Activated naive CD8-positive, alpha-beta T cell treated with anti-CD3 and anti-CD28 coated beads, Interleukin-2, amount 50 U/mL, for 16 hours (primary cell): ENCODE data around the gene CLDN22.

Source experiments
- DNase-seq: peaks from one replicate; pipeline ENCODE4 v3.0.0-alpha.2; 2020; ENCODE audit warnings: low read depth, low spot score

The CLDN22 gene

DNA sequence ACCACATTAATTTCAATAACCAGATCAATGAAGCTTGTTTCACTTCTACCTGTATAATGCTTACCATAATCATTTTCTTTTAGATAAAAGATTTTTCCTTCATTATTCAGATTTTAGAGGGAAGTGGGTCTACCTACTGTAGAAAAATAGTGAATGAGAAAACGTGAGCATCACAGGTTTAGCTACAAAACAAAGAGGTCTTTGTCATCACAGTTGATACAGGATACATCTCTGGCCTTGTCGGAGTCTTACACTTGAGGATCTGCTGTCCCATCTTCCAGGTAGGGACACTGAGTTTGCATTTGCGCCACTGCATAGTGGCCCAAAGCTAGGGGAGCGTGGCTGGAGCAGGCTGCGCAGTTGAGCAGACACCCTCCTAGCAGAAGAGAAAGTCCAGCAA, 1.4 kb upstream of the CLDN22 start:
- no peak for DNase-seq

DNA sequence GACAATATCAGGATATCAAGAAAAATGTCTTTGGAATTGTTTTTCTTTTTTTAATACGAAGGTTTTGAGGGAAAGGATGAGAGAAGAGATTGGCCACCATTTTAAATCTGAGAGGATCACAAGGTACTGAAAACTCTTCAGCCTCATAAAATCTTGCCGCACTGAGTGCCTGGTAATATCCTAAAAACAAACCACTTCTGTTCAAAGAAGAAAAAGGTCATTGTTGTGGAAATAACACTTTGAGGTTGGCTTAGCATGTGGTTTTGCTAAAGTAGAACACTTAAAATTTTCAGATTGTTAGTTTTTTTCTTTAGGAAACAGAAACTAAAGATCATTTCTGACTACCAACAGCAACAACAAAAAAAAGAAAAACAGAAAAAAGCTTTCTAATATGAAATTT, 1.0 kb upstream of the CLDN22 start:
- no peak for DNase-seq

DNA sequence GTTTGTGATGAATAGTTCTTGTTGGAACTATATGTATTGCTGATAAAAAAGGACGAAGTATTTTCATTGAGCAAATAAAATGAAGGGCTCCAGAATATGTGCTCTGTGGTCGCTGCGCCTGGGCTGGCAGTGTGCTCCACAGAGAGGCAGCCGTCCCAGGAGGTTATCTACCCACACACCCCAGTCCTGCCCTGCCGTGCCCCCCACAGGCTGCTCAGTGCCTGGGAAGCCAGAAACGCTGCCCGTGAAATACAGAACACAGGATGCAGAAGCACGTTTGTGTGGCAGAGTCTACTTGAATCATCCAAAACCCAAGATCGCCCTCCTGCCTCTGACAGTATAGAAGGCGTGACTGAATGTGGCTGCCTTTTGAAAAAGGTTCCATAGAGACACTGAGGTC, 1.4 kb downstream of the CLDN22 start:
- no peak for DNase-seq

DNA sequence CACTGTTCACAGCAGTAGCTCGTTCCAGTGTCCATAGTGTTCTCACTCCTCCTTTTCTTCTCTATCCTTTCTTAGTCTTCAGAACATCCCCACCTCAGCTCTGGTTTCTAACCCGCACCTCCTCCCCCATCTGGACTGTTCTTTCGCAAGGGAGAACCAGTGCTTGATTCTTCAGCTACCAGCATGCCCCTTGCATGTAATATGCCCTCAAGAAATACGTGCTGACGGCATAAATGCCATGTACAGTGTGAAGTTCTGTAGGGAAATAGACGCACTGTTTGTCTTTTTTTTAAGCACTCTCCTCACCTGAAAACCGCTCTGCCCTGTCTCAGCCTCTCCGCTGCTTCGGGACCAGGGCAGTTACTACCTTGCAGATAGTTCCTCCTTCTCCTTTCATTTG, 5.3 kb downstream of the CLDN22 start:
- no peak for DNase-seq

- DNase-seq, result no peak
These were observed 5.7 kb downstream of the CLDN22 start for GRCh38 chr4:183314336-183314735.

- no peak for DNase-seq
These were observed 7.2 kb downstream of the CLDN22 start for GRCh38 chr4:183312841-183313240.

DNA sequence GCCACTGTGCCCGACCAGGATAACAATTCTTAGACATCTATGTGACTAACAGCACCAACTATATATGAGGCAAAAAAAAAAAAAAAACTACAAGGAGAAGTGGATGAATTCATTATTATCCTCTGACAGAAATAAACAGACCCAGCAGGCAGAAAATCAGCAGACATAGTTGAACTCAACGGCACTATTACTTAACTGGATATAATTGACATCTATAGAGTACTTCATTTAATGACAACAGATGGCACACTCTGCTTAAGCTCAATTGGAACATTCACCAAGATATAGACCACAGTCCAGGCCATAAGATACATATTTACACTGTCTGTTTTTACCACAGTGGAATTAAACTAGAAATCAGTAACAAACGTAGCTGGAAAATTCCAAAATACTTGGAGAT, 13.3 kb downstream of the CLDN22 start:
- no peak for DNase-seq

GRCh38 chr4:183304538-183304937, 15.5 kb downstream of the CLDN22 start:
- DNase-seq, result no peak

GRCh38 chr4:183304067-183304466, 16.0 kb downstream of the CLDN22 start:
- DNase-seq, result no peak

GRCh38 chr4:183303301-183303700, 16.8 kb downstream of the CLDN22 start:
- no peak for DNase-seq

GRCh38 chr4:183300655-183301054, 19.4 kb downstream of the CLDN22 start:
- no peak for DNase-seq

DNA sequence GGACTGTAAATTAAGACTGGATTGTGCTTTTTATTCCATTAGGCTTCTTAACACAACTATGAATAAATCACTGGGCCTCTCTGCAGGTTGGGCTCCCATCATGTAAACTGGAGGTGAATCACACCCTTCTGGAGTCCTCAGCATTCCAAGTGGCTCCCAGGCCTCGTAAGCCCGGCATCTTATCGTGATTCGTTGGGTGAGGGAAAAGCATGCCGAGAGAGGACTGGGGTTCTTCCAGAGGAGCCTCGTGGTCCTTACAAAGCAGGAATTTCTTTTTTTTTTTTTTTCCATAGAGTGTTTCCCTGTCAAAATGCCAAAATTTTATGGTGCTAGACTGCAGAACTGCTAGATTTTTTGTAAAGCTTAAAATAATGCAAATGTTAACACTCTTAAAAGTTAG, 20.0 kb downstream of the CLDN22 start:
- DNase-seq, result no peak

GRCh38 chr4:183299464-183299863, 20.6 kb downstream of the CLDN22 start:
- DNase-seq, result no peak

GRCh38 chr4:183297675-183298074, 22.4 kb downstream of the CLDN22 start:
- no peak for DNase-seq

DNA sequence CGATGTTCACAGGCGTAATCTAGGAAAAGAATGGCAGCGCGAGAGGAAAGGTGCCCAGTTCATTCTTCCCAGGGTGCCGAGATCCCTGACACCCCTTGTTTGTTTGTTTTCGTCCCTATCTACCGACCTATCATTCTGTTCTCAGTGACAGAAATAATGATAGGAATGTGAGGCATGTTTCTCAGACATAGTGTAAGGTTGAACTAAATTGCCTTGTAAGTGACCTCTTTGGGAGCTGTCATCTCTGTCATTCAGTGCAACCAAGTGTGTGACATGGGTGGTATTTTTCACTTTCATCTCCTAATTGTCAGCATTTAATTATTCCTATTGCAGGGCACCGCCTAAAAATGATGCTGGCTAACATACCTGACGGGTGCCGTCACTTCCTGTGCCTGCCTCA, 24.4 kb downstream of the CLDN22 start:
- no peak for DNase-seq

DNA sequence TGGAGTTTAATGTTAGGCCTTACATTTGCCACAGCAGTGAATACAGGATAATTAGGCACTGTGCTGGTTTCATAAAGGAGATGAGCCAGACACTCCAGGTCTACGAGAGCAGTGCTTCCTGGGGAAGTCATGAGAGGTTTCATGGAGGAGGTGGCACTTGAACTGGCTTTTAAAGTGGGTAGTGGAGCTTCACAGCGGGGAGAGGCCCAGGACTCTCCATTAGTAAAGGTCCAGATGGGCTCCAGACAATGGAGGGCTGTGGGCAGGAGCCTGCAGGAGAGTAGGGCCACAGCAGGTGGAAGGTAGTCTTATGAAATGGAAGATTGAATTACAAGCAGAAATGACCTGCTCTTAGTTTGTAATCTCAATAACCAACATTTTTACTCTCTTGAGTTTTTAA, 29.0 kb downstream of the CLDN22 start:
- DNase-seq, result no peak

DNA sequence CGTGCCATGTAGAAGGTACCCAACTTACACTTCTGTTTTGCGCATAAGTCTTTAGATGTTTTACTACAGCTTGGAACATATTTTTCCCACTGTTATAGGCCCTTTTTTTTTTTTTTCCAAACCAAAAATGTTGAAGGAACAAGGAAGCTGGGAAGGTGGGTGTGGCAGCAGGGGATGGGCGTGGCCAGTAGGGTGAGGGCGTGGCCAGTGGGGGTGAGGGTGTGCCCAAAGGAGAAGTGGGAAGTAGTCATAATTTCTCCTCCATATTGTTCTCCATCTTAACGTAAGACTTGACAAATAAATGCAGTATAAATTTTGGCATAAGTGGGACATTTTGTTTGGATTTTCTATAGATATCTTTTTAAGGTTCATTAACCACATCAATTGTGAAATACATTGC, 30.4 kb downstream of the CLDN22 start:
- DNase-seq, result no peak

GRCh38 chr4:183288955-183289354, 31.1 kb downstream of the CLDN22 start:
- DNase-seq, result no peak

GRCh38 chr4:183287677-183288076, 32.4 kb downstream of the CLDN22 start:
- DNase-seq, result no peak

DNA sequence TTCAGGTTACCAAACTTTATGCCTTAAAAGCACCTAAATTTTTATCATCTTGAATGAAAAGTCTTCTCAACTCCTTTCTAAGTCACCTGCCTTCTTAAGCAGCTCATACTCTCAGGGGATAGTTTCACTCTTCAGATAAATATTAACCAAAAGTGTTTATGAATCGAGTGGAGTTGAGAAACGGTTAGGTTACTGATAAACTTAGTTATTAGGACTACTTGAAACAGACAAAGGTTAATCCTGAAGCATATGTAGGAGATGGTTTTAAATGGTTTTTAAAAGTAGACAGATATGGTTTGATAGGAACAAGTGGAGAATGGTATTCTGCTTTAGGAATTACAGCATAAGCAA, 32.8 kb downstream of the CLDN22 start:
- no peak for DNase-seq

- DNase-seq, result no peak
These were observed 33.3 kb downstream of the CLDN22 start for GRCh38 chr4:183286590-183287308.

DNA sequence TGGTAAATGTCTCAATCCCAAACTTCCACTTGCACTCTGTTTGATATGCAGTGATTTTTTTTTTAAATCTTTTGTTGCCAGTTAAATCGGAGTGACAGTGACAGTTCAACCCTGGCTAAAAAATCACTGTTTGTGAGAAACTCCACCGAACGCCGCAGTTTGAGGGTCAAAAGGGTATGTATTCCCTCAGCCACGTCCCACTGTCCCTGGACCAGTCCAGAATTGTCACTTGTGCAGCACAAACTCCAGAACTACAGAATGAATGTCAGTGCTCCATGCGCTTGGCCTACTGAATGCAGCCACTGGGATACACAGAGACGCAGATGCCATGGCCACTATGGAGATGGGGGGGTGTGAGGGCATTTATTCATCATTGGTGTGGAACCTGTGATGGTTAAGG, 34.2 kb downstream of the CLDN22 start:
- no peak for DNase-seq

DNA sequence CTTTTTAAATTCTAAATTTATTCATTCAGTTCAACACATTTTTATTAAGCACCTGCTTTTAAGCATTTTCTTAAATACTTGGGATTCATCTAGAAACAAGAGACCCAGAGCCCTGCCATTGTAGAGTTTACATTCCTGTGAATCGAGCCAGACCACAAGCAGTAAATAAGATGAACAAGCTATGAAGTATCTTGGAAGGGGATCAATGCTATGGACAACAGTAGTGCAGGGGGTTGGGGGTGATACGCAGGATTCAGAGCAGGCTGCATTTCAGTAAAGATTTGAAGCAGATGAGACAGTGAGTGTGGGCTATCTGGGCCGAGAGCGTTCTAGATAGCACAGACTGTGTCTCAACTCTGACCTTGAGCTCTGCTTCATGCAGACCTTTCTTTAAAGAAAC, 35.1 kb downstream of the CLDN22 start:
- no peak for DNase-seq

- DNase-seq, result no peak
These were observed 35.8 kb downstream of the CLDN22 start for GRCh38 chr4:183284258-183284785.
